ENCODE measurements around the gene ANP32A.

- TF ChIP-seq POLR2A (IDR thresholded peaks at IDR 0.05) = no peak
- no peak for TF ChIP-seq CTCF (IDR thresholded peaks at IDR 0.05)
Measured at GRCh38 chr15:68822818-68823217, 2.1 kb upstream of the ANP32A start.
